HepG2 (cell line): ENCODE measurements around the gene B4GALT2.

Experiments used
- CBX5 ChIP-seq: sonication (generic); formaldehyde crosslinking; IDR thresholded peaks from 2 replicates; pipeline ENCODE4 v1.4.0; 2020; ENCODE audit warnings: missing genetic modification reagents, borderline replicate concordance
- CTCF ChIP-seq: sonication (generic); formaldehyde crosslinking; IDR thresholded peaks from 2 replicates; pipeline ENCODE4 v1.5.0; 2020; ENCODE audit warnings: mild to moderate bottlenecking, missing genetic modification reagents, moderate library complexity
- EZH2 ChIP-seq: conservative IDR thresholded peaks from 2 replicates; pipeline ENCODE4 v1.6.1; 2012; ENCODE audit warnings: mild to moderate bottlenecking, low read depth, low read length, moderate library complexity
- MBD4 ChIP-seq: IDR thresholded peaks from 2 replicates; pipeline ENCODE4 v1.6.1; 2012; ENCODE audit warnings: low read length, inconsistent platforms, borderline replicate concordance
- MXD4 ChIP-seq: IDR thresholded peaks from 2 replicates; pipeline ENCODE4 v1.6.1; 2016; ENCODE audit warnings: mild to moderate bottlenecking, missing biosample characterization, missing genetic modification reagents
- POLR2A ChIP-seq, 2 experiments: IDR thresholded peaks; 2 replicates each; pipeline ENCODE4 v1.6.1; 2011; ENCODE audit warnings: low read depth in 2 of 2, low read length in 2 of 2, mild to moderate bottlenecking in 1 of 2, moderate library complexity in 1 of 2; ENCODE audit not compliant: insufficient read depth in 1 of 2
- SIN3B ChIP-seq: fragments of 150-350 bp; IDR thresholded peaks from 2 replicates; pipeline ENCODE4 v1.6.1; 2014; ENCODE audit warnings: low read length
- SNAPC4 ChIP-seq: sonication (generic); formaldehyde crosslinking; IDR thresholded peaks from 2 replicates; pipeline ENCODE4 v1.4.0; 2020; ENCODE audit warnings: mild to moderate bottlenecking, missing genetic modification reagents
- ZBTB10 ChIP-seq: sonication (generic); formaldehyde crosslinking; IDR thresholded peaks from 2 replicates; pipeline ENCODE4 v1.4.0; 2020; ENCODE audit warnings: missing genetic modification reagents, borderline replicate concordance
- ZFX ChIP-seq: sonication (generic); formaldehyde crosslinking; IDR thresholded peaks from 2 replicates; pipeline ENCODE4 v1.4.0; 2020; ENCODE audit warnings: mild to moderate bottlenecking, low read depth, missing genetic modification reagents, moderate library complexity
- ZMAT3 ChIP-seq: sonication (generic); formaldehyde crosslinking; conservative IDR thresholded peaks from 2 replicates; pipeline ENCODE4 v1.7.0; 2021; ENCODE audit warnings: missing genetic modification reagents
- ZNF274 ChIP-seq: sonication (generic); formaldehyde crosslinking; IDR thresholded peaks from 2 replicates; pipeline ENCODE4 v1.5.1; 2020; ENCODE audit warnings: mild to moderate bottlenecking, missing genetic modification reagents
- ZNF280D ChIP-seq: sonication (generic); formaldehyde crosslinking; IDR thresholded peaks from 2 replicates; pipeline ENCODE4 v1.5.1; 2020; ENCODE audit warnings: mild to moderate bottlenecking, missing genetic modification reagents
- ZSCAN9 ChIP-seq: IDR thresholded peaks from 2 replicates; pipeline ENCODE4 v1.6.1; 2016; ENCODE audit warnings: borderline replicate concordance

- TF ChIP-seq ZBTB10 (CRISPR knock-in tag) (no peak), MBD4 (no peak), CBX5 (CRISPR knock-in tag) (no peak), SNAPC4 (CRISPR knock-in tag) (no peak), MXD4 (CRISPR knock-in tag) (no peak), ZNF274 (no peak), POLR2A (IDR thresholded peaks at IDR 0.05; ENCODE audit: insufficient read depth in 1 of 2, low read depth in 2 of 2, low read length in 2 of 2) (no peak), ZNF280D (CRISPR knock-in tag) (no peak), CTCF (CRISPR knock-in tag) (no peak), ZMAT3 (CRISPR knock-in tag) (no peak), ZSCAN9 (CRISPR knock-in tag) (no peak), SIN3B (no peak), ZFX (CRISPR knock-in tag) (no peak), EZH2 (no peak)
Measured at GRCh38 chr1:43981636-43982035, 2.6 kb downstream of the B4GALT2 start.
